B cell (primary cell): ENCODE data around the gene MLLT10.

Source experiments
- CTCF ChIP-seq: fragments of 200-600 bp; IDR thresholded peaks from one replicate; pipeline ENCODE4 v1.8.0; 2022; ENCODE audit warnings: antibody characterized with exemption, mild to moderate bottlenecking
- EZH2 ChIP-seq: IDR thresholded peaks from 2 replicates; pipeline ENCODE4 v1.6.1; 2012; ENCODE audit warnings: borderline replicate concordance, low read depth, mild to moderate bottlenecking, moderate library complexity, low read length; ENCODE audit not compliant: insufficient read depth, poor library complexity, severe bottlenecking

- TF ChIP-seq CTCF (no peak), EZH2 (no peak)
Observed at GRCh38 chr10:21547246-21547645, 13.2 kb downstream of the MLLT10 start.
